ENCODE data around the gene IDUA.

Gene IDUA

GRCh38 chr4:1015179-1015578, 28.3 kb downstream of the IDUA start:
- Histone ChIP-seq H3K9me2 (replicated peaks; ENCODE audit: insufficient read depth, low read length) (no peaks in the 10 kb centered on the region), H3K27ac (ENCODE audit: low read depth, low read length) (no peak overlapping the region), H3K9ac (ENCODE audit: low read length) (no peak overlapping the region), H4K20me1 (ENCODE audit: low read depth, low read length) (no peaks in the 10 kb centered on the region), H3K9me3 (ENCODE audit: insufficient read depth, low read length) (no peaks in the 10 kb centered on the region), H2AFZ (ENCODE audit: low read depth, low read length, severe bottlenecking) (no peak overlapping the region), H3K36me3 (ENCODE audit: low read length) (no peaks in the 10 kb centered on the region), H3K4me3 (ENCODE audit: insufficient read depth, low read length, poor library complexity, severe bottlenecking) (no peak overlapping the region), H3F3A (ENCODE audit: insufficient read depth) (peaks cover 10% of the 10 kb centered on the region), H3K4me2 (ENCODE audit: low read depth, low read length, poor library complexity, severe bottlenecking) (no peak overlapping the region), H3K27me3 (ENCODE audit: low read length) (no peaks in the 10 kb centered on the region), H3K79me2 (ENCODE audit: insufficient read depth, low read length) (no peaks in the 10 kb centered on the region)
- TF ChIP-seq, protein P1, sequence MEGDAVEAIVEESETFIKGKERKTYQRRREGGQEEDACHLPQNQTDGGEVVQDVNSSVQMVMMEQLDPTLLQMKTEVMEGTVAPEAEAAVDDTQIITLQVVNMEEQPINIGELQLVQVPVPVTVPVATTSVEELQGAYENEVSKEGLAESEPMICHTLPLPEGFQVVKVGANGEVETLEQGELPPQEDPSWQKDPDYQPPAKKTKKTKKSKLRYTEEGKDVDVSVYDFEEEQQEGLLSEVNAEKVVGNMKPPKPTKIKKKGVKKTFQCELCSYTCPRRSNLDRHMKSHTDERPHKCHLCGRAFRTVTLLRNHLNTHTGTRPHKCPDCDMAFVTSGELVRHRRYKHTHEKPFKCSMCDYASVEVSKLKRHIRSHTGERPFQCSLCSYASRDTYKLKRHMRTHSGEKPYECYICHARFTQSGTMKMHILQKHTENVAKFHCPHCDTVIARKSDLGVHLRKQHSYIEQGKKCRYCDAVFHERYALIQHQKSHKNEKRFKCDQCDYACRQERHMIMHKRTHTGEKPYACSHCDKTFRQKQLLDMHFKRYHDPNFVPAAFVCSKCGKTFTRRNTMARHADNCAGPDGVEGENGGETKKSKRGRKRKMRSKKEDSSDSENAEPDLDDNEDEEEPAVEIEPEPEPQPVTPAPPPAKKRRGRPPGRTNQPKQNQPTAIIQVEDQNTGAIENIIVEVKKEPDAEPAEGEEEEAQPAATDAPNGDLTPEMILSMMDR (IDR thresholded peaks at IDR 0.05; ENCODE audit: insufficient read depth, low read length, poor library complexity, severe bottlenecking), result no peak
- TF ChIP-seq EZH2phosphoT487 (conservative IDR thresholded peaks at IDR 0.05; ENCODE audit: low read length), result no peak

DNA sequence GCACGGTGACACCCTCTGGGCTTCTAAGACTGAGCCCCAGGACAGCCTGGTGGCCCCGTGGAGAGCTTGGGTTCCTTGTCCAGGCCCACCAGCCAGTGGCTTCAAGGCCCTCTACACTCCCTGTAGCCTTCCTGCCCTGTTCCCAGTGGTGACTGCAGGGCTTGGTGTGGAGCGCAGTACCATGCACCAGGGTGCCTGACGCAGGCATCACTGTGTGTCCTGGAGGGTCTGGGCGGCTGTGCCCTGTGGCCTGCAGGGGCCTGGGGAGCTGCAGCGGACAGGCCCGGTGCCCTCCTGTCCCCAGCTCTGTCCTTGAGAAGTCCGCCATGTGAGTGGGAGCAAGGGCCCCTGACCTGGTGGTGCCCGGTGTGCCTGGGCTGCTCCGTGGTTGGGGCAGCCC, 28.9 kb downstream of the IDUA start:
- no peak for TF ChIP-seq EZH2phosphoT487 (conservative IDR thresholded peaks at IDR 0.05; ENCODE audit: low read length)
- TF ChIP-seq, protein P1 (IDR thresholded peaks at IDR 0.05; ENCODE audit: insufficient read depth, low read length, poor library complexity, severe bottlenecking), result no peak
- Histone ChIP-seq H3K4me2 (ENCODE audit: low read depth, low read length, poor library complexity, severe bottlenecking) (no peak overlapping the region), H3K9ac (ENCODE audit: low read length) (no peak overlapping the region), H3K79me2 (ENCODE audit: insufficient read depth, low read length) (no peaks in the 10 kb centered on the region), H3F3A (ENCODE audit: insufficient read depth) (peaks cover 4% of the 10 kb centered on the region), H3K36me3 (ENCODE audit: low read length) (no peaks in the 10 kb centered on the region), H4K20me1 (ENCODE audit: low read depth, low read length) (no peaks in the 10 kb centered on the region), H3K9me3 (ENCODE audit: insufficient read depth, low read length) (no peaks in the 10 kb centered on the region), H3K27me3 (ENCODE audit: low read length) (no peaks in the 10 kb centered on the region), H3K27ac (ENCODE audit: low read depth, low read length) (no peak overlapping the region), H3K4me3 (ENCODE audit: insufficient read depth, low read length, poor library complexity, severe bottlenecking) (no peak overlapping the region), H3K9me2 (replicated peaks; ENCODE audit: insufficient read depth, low read length) (no peaks in the 10 kb centered on the region), H2AFZ (ENCODE audit: low read depth, low read length, severe bottlenecking) (no peak overlapping the region)

DNA sequence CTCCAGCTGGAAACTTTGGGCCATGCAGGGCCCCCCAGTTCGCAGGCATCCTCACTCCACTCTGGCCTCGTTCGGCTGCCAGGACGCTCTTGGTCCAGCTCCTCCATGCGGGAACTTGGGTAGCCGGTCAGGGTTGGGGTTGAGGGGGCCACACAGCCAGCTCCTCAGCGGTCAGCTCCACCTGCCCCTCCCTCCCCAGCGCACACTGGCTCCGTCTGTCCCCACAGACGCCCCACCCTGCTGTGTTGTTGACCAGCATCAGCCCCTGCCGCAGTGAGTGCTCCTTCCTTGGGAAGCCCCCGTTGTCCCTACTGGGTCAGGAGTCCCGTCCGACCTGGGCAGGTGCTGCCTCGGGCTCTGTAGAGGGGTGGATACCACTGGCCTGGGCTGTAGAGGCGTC, 30.4 kb downstream of the IDUA start:
- Histone ChIP-seq H3K9ac (ENCODE audit: low read length) (no peak overlapping the region), H3F3A (ENCODE audit: insufficient read depth) (no peaks in the 10 kb centered on the region), H3K9me3 (ENCODE audit: insufficient read depth, low read length) (no peaks in the 10 kb centered on the region), H3K79me2 (ENCODE audit: insufficient read depth, low read length) (no peaks in the 10 kb centered on the region), H3K4me2 (ENCODE audit: low read depth, low read length, poor library complexity, severe bottlenecking) (no peak overlapping the region), H4K20me1 (ENCODE audit: low read depth, low read length) (no peaks in the 10 kb centered on the region), H3K9me2 (replicated peaks; ENCODE audit: insufficient read depth, low read length) (no peaks in the 10 kb centered on the region), H3K4me3 (ENCODE audit: insufficient read depth, low read length, poor library complexity, severe bottlenecking) (no peak overlapping the region), H2AFZ (ENCODE audit: low read depth, low read length, severe bottlenecking) (no peak overlapping the region), H3K27ac (ENCODE audit: low read depth, low read length) (no peak overlapping the region), H3K36me3 (ENCODE audit: low read length) (no peaks in the 10 kb centered on the region), H3K27me3 (ENCODE audit: low read length) (no peaks in the 10 kb centered on the region)
- no peak for TF ChIP-seq EZH2phosphoT487 (conservative IDR thresholded peaks at IDR 0.05; ENCODE audit: low read length)
- TF ChIP-seq, protein P1 (IDR thresholded peaks at IDR 0.05; ENCODE audit: insufficient read depth, low read length, poor library complexity, severe bottlenecking), result no peak

Data from SU-DHL-6 (cell line).